ENCODE results near the gene HEY2.

The HEY2 gene

GRCh38 chr6:125746019-125746414, 3.4 kb upstream of the HEY2 start:
- Histone ChIP-seq H3K4me1 (ENCODE audit: control insufficient read depth, low read depth, low read length) (peaks cover 54% of the 10 kb centered on the region), H3K9me3 (ENCODE audit: control insufficient read depth, low read depth, low read length) (no peaks in the 10 kb centered on the region), H3K36me3 (ENCODE audit: control insufficient read depth, low read depth, low read length) (no peaks in the 10 kb centered on the region), H3K4me3 (ENCODE audit: low read length) (peak overlapping the region; percentile 91), H3K27ac (ENCODE audit: low read length) (no peak overlapping the region), H3K27me3 (ENCODE audit: control insufficient read depth, insufficient read depth, low read length) (peaks cover 67% of the 10 kb centered on the region), H3K9ac (ENCODE audit: low read length) (peak overlapping the region; percentile 75)

- no peaks in the 10 kb centered on the region for H3K36me3 ChIP-seq (ENCODE audit: control insufficient read depth, low read depth, low read length)
- H3K4me3 ChIP-seq (ENCODE audit: low read length): peak overlapping the region; percentile 91
- peaks cover 53% of the 10 kb centered on the region for H3K4me1 ChIP-seq (ENCODE audit: control insufficient read depth, low read depth, low read length)
- H3K27me3 ChIP-seq (ENCODE audit: control insufficient read depth, insufficient read depth, low read length): peaks cover 75% of the 10 kb centered on the region
- no peak overlapping the region for H3K27ac ChIP-seq (ENCODE audit: low read length)
- peak overlapping the region; percentile 75 for H3K9ac ChIP-seq (ENCODE audit: low read length)
- H3K9me3 ChIP-seq (ENCODE audit: control insufficient read depth, low read depth, low read length): no peaks in the 10 kb centered on the region
Observed at GRCh38 chr6:125746731-125747588, 2.5 kb upstream of the HEY2 start.

GRCh38 chr6:125747589-125748405, 1.6 kb upstream of the HEY2 start:
- Histone ChIP-seq H3K9ac (ENCODE audit: low read length) (peak overlapping the region; percentile 75), H3K9me3 (ENCODE audit: control insufficient read depth, low read depth, low read length) (no peaks in the 10 kb centered on the region), H3K27ac (ENCODE audit: low read length) (no peak overlapping the region), H3K27me3 (ENCODE audit: control insufficient read depth, insufficient read depth, low read length) (peaks cover 75% of the 10 kb centered on the region), H3K4me1 (ENCODE audit: control insufficient read depth, low read depth, low read length) (peaks cover 56% of the 10 kb centered on the region), H3K4me3 (ENCODE audit: low read length) (peak overlapping the region; percentile 91), H3K36me3 (ENCODE audit: control insufficient read depth, low read depth, low read length) (no peaks in the 10 kb centered on the region)

- Histone ChIP-seq H3K9me3 (ENCODE audit: control insufficient read depth, low read depth, low read length) (no peaks in the 10 kb centered on the region), H3K4me1 (ENCODE audit: control insufficient read depth, low read depth, low read length) (peaks cover 61% of the 10 kb centered on the region), H3K9ac (ENCODE audit: low read length) (no peak overlapping the region), H3K27ac (ENCODE audit: low read length) (no peak overlapping the region), H3K36me3 (ENCODE audit: control insufficient read depth, low read depth, low read length) (no peaks in the 10 kb centered on the region), H3K27me3 (ENCODE audit: control insufficient read depth, insufficient read depth, low read length) (peaks cover 68% of the 10 kb centered on the region), H3K4me3 (ENCODE audit: low read length) (peak overlapping the region; percentile 91)
Observed at GRCh38 chr6:125748406-125749172, 843 bp upstream of the HEY2 start.

GRCh38 chr6:125749865-125750691, 646 bp downstream of the HEY2 start:
- H3K36me3 ChIP-seq (ENCODE audit: control insufficient read depth, low read depth, low read length): no peaks in the 10 kb centered on the region
- peak overlapping the region; percentile 91 for H3K4me3 ChIP-seq (ENCODE audit: low read length)
- H3K9ac ChIP-seq (ENCODE audit: low read length): peak overlapping the region; percentile 57
- H3K9me3 ChIP-seq (ENCODE audit: control insufficient read depth, low read depth, low read length): no peaks in the 10 kb centered on the region
- H3K4me1 ChIP-seq (ENCODE audit: control insufficient read depth, low read depth, low read length): peaks cover 65% of the 10 kb centered on the region
- peaks cover 64% of the 10 kb centered on the region for H3K27me3 ChIP-seq (ENCODE audit: control insufficient read depth, insufficient read depth, low read length)
- no peak overlapping the region for H3K27ac ChIP-seq (ENCODE audit: low read length)

GRCh38 chr6:125750692-125751333, 1.4 kb downstream of the HEY2 start:
- Histone ChIP-seq H3K9ac (ENCODE audit: low read length) (no peak overlapping the region), H3K27ac (ENCODE audit: low read length) (no peak overlapping the region), H3K4me3 (ENCODE audit: low read length) (peak overlapping the region; percentile 91)

GRCh38 chr6:125751334-125751916, 2.0 kb downstream of the HEY2 start:
- Histone ChIP-seq H3K27me3 (ENCODE audit: control insufficient read depth, insufficient read depth, low read length) (peaks cover 50% of the 10 kb centered on the region), H3K4me3 (ENCODE audit: low read length) (peak overlapping the region; percentile 91), H3K27ac (ENCODE audit: low read length) (no peak overlapping the region), H3K36me3 (ENCODE audit: control insufficient read depth, low read depth, low read length) (no peaks in the 10 kb centered on the region), H3K9me3 (ENCODE audit: control insufficient read depth, low read depth, low read length) (no peaks in the 10 kb centered on the region), H3K9ac (ENCODE audit: low read length) (no peak overlapping the region), H3K4me1 (ENCODE audit: control insufficient read depth, low read depth, low read length) (peaks cover 52% of the 10 kb centered on the region)

More at GRCh38 chr6:125750692-125751333, 1.4 kb downstream of the HEY2 start:
- H3K36me3 ChIP-seq (ENCODE audit: control insufficient read depth, low read depth, low read length): no peaks in the 10 kb centered on the region
- H3K9me3 ChIP-seq (ENCODE audit: control insufficient read depth, low read depth, low read length): no peaks in the 10 kb centered on the region
- H3K27me3 ChIP-seq (ENCODE audit: control insufficient read depth, insufficient read depth, low read length): peaks cover 56% of the 10 kb centered on the region
- H3K4me1 ChIP-seq (ENCODE audit: control insufficient read depth, low read depth, low read length): peaks cover 58% of the 10 kb centered on the region

GRCh38 chr6:125752773-125753172, 3.3 kb downstream of the HEY2 start:
- Histone ChIP-seq H3K27ac (ENCODE audit: low read length) (no peak overlapping the region), H3K9me3 (ENCODE audit: control insufficient read depth, low read depth, low read length) (no peaks in the 10 kb centered on the region)

GRCh38 chr6:125753218-125753936, 3.9 kb downstream of the HEY2 start:
- Histone ChIP-seq H3K4me3 (ENCODE audit: low read length) (no peak overlapping the region), H3K27ac (ENCODE audit: low read length) (no peak overlapping the region), H3K36me3 (ENCODE audit: control insufficient read depth, low read depth, low read length) (no peaks in the 10 kb centered on the region), H3K9ac (ENCODE audit: low read length) (no peak overlapping the region), H3K9me3 (ENCODE audit: control insufficient read depth, low read depth, low read length) (no peaks in the 10 kb centered on the region), H3K4me1 (ENCODE audit: control insufficient read depth, low read depth, low read length) (peaks cover 46% of the 10 kb centered on the region), H3K27me3 (ENCODE audit: control insufficient read depth, insufficient read depth, low read length) (peaks cover 31% of the 10 kb centered on the region)

More at GRCh38 chr6:125752773-125753172, 3.3 kb downstream of the HEY2 start:
- peaks cover 46% of the 10 kb centered on the region for H3K4me1 ChIP-seq (ENCODE audit: control insufficient read depth, low read depth, low read length)
- H3K27me3 ChIP-seq (ENCODE audit: control insufficient read depth, insufficient read depth, low read length): peaks cover 37% of the 10 kb centered on the region
- H3K4me3 ChIP-seq (ENCODE audit: low read length): no peak overlapping the region
- no peak overlapping the region for H3K9ac ChIP-seq (ENCODE audit: low read length)
- no peaks in the 10 kb centered on the region for H3K36me3 ChIP-seq (ENCODE audit: control insufficient read depth, low read depth, low read length)

GRCh38 chr6:125753937-125754259, 4.5 kb downstream of the HEY2 start:
- Histone ChIP-seq H3K9ac (ENCODE audit: low read length) (no peak overlapping the region), H3K27me3 (ENCODE audit: control insufficient read depth, insufficient read depth, low read length) (peaks cover 25% of the 10 kb centered on the region), H3K36me3 (ENCODE audit: control insufficient read depth, low read depth, low read length) (no peaks in the 10 kb centered on the region), H3K9me3 (ENCODE audit: control insufficient read depth, low read depth, low read length) (no peaks in the 10 kb centered on the region), H3K4me1 (ENCODE audit: control insufficient read depth, low read depth, low read length) (peaks cover 42% of the 10 kb centered on the region), H3K4me3 (ENCODE audit: low read length) (no peak overlapping the region), H3K27ac (ENCODE audit: low read length) (no peak overlapping the region)
